Measurements from ENCODE around the gene KCNJ5. TPM values are rescaled to one million over a fixed set of nuclear protein-coding genes. Genes with fewer than 3 reads are reported as not detected.

Gene KCNJ5
- total RNA-seq, 1 experiment from 2014 or later: 0.22 TPM

DNA sequence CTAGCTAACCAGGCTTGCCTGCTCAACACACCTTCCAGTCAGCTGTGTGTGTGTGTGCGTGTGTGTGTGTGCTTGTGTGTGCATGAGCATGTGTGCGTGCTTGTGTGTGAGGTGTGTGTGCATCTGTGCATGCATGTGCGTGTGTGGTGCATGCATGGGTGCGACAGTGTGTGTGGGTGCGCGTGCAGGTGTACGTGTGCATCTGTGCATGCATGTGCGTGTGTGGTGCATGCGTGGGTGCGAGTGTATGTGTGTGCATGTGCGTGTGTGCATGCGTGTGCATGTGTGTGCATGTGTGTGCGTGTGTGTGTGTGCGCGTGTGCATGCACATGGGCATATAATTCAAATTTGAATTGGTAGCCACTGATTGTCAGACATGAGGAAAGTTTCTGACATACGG is 62.0 kb downstream of the KCNJ5 start:
- Mint-ChIP-seq H3K9me3 (no peaks in the 10 kb centered on the region), H3K27ac (no peak overlapping the region), H3K36me3 (no peaks in the 10 kb centered on the region), H3K4me3 (no peak overlapping the region), H3K27me3 (ENCODE audit: low read depth) (peaks cover 18% of the 10 kb centered on the region), H3K4me1 (no peaks in the 10 kb centered on the region)
- ChIA-PET POLR2A (no interaction called here), CTCF (no interaction called here)
- DNase-seq (ENCODE audit: low spot score): no peak
- no peak for ATAC-seq
- TF ChIP-seq, protein P1, sequence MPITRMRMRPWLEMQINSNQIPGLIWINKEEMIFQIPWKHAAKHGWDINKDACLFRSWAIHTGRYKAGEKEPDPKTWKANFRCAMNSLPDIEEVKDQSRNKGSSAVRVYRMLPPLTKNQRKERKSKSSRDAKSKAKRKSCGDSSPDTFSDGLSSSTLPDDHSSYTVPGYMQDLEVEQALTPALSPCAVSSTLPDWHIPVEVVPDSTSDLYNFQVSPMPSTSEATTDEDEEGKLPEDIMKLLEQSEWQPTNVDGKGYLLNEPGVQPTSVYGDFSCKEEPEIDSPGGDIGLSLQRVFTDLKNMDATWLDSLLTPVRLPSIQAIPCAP (CRISPR knock-in tag; IDR thresholded peaks at IDR 0.05): no peak
- TF ChIP-seq, protein P2, sequence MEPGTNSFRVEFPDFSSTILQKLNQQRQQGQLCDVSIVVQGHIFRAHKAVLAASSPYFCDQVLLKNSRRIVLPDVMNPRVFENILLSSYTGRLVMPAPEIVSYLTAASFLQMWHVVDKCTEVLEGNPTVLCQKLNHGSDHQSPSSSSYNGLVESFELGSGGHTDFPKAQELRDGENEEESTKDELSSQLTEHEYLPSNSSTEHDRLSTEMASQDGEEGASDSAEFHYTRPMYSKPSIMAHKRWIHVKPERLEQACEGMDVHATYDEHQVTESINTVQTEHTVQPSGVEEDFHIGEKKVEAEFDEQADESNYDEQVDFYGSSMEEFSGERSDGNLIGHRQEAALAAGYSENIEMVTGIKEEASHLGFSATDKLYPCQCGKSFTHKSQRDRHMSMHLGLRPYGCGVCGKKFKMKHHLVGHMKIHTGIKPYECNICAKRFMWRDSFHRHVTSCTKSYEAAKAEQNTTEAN (CRISPR knock-in tag; IDR thresholded peaks at IDR 0.05): no peak
- TF ChIP-seq, protein P3, sequence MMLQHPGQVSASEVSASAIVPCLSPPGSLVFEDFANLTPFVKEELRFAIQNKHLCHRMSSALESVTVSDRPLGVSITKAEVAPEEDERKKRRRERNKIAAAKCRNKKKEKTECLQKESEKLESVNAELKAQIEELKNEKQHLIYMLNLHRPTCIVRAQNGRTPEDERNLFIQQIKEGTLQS (CRISPR knock-in tag; conservative IDR thresholded peaks at IDR 0.05): no peak
- TF ChIP-seq JUN (CRISPR knock-in tag; IDR thresholded peaks at IDR 0.05): no peak
- TF ChIP-seq, protein P4, sequence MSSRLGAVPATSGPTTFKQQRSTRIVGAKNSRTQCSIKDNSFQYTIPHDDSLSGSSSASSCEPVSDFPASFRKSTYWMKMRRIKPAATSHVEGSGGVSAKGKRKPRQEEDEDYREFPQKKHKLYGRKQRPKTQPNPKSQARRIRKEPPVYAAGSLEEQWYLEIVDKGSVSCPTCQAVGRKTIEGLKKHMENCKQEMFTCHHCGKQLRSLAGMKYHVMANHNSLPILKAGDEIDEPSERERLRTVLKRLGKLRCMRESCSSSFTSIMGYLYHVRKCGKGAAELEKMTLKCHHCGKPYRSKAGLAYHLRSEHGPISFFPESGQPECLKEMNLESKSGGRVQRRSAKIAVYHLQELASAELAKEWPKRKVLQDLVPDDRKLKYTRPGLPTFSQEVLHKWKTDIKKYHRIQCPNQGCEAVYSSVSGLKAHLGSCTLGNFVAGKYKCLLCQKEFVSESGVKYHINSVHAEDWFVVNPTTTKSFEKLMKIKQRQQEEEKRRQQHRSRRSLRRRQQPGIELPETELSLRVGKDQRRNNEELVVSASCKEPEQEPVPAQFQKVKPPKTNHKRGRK (CRISPR knock-in tag; IDR thresholded peaks at IDR 0.05; ENCODE audit: borderline replicate concordance): no peak
- TF ChIP-seq, protein P5, sequence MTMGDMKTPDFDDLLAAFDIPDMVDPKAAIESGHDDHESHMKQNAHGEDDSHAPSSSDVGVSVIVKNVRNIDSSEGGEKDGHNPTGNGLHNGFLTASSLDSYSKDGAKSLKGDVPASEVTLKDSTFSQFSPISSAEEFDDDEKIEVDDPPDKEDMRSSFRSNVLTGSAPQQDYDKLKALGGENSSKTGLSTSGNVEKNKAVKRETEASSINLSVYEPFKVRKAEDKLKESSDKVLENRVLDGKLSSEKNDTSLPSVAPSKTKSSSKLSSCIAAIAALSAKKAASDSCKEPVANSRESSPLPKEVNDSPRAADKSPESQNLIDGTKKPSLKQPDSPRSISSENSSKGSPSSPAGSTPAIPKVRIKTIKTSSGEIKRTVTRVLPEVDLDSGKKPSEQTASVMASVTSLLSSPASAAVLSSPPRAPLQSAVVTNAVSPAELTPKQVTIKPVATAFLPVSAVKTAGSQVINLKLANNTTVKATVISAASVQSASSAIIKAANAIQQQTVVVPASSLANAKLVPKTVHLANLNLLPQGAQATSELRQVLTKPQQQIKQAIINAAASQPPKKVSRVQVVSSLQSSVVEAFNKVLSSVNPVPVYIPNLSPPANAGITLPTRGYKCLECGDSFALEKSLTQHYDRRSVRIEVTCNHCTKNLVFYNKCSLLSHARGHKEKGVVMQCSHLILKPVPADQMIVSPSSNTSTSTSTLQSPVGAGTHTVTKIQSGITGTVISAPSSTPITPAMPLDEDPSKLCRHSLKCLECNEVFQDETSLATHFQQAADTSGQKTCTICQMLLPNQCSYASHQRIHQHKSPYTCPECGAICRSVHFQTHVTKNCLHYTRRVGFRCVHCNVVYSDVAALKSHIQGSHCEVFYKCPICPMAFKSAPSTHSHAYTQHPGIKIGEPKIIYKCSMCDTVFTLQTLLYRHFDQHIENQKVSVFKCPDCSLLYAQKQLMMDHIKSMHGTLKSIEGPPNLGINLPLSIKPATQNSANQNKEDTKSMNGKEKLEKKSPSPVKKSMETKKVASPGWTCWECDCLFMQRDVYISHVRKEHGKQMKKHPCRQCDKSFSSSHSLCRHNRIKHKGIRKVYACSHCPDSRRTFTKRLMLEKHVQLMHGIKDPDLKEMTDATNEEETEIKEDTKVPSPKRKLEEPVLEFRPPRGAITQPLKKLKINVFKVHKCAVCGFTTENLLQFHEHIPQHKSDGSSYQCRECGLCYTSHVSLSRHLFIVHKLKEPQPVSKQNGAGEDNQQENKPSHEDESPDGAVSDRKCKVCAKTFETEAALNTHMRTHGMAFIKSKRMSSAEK (CRISPR knock-in tag; IDR thresholded peaks at IDR 0.05; ENCODE audit: borderline replicate concordance): no peak
- no peak for TF ChIP-seq GABPB1 (CRISPR knock-in tag; IDR thresholded peaks at IDR 0.05)
- TF ChIP-seq, protein P6, sequence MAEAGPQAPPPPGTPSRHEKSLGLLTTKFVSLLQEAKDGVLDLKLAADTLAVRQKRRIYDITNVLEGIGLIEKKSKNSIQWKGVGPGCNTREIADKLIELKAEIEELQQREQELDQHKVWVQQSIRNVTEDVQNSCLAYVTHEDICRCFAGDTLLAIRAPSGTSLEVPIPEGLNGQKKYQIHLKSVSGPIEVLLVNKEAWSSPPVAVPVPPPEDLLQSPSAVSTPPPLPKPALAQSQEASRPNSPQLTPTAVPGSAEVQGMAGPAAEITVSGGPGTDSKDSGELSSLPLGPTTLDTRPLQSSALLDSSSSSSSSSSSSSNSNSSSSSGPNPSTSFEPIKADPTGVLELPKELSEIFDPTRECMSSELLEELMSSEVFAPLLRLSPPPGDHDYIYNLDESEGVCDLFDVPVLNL (CRISPR knock-in tag; IDR thresholded peaks at IDR 0.05; ENCODE audit: borderline replicate concordance, low read depth): no peak
- TF ChIP-seq NR2C2 (CRISPR knock-in tag; IDR thresholded peaks at IDR 0.05): no peak

DNA sequence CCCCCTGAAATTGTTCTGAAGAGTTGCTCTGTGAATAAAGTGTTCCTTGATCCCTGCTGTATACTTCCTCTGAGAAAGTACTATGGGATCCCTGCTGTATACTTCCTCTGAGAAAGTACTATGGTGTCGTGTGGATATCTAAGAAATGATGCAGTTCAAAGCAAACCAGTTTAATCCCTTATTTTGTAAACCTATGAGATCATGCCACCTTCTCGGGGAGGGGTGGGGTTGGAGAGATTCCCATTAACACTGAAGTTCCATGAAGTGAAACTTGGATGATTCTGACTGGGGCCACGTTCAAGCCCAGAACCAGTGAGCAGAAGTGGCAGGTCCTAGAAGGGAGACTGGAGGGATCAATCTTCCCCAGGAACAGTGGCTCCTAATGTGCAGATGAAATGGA is 64.5 kb downstream of the KCNJ5 start:
- peaks cover 14% of the 10 kb centered on the region for H3K27me3 Mint-ChIP-seq (ENCODE audit: low read depth)
- ATAC-seq (no peak), DNase-seq (ENCODE audit: low spot score) (no peak)
- H3K4me1 Mint-ChIP-seq: no peaks in the 10 kb centered on the region
- ChIA-PET POLR2A (no interaction called here), CTCF (interaction anchor here (0.7 to 6.2 kb wide), 13 partner anchors 7 to 798 kb away, joined by 3 to 180 read pairs (median 7); partner anchors contain the start of gene KCNJ5)
- no peak overlapping the region for H3K27ac Mint-ChIP-seq
- H3K36me3 Mint-ChIP-seq: no peaks in the 10 kb centered on the region
- H3K9me3 Mint-ChIP-seq: no peaks in the 10 kb centered on the region
- H3K4me3 Mint-ChIP-seq: no peak overlapping the region
- TF ChIP-seq SMAD3 (CRISPR knock-in tag; IDR thresholded peaks at IDR 0.05; ENCODE audit: borderline replicate concordance): no peak
- TF ChIP-seq TCF7 (CRISPR knock-in tag; IDR thresholded peaks at IDR 0.05; ENCODE audit: low read depth): no peak
- TF ChIP-seq PRRX2 (CRISPR knock-in tag; IDR thresholded peaks at IDR 0.05): no peak
- TF ChIP-seq ETV6 (CRISPR knock-in tag; IDR thresholded peaks at IDR 0.05): no peak
- no peak for TF ChIP-seq HMGA2 (CRISPR knock-in tag; IDR thresholded peaks at IDR 0.05)
- TF ChIP-seq, protein P7, sequence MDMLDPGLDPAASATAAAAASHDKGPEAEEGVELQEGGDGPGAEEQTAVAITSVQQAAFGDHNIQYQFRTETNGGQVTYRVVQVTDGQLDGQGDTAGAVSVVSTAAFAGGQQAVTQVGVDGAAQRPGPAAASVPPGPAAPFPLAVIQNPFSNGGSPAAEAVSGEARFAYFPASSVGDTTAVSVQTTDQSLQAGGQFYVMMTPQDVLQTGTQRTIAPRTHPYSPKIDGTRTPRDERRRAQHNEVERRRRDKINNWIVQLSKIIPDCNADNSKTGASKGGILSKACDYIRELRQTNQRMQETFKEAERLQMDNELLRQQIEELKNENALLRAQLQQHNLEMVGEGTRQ (CRISPR knock-in tag; IDR thresholded peaks at IDR 0.05): no peak
- TF ChIP-seq, protein P8, sequence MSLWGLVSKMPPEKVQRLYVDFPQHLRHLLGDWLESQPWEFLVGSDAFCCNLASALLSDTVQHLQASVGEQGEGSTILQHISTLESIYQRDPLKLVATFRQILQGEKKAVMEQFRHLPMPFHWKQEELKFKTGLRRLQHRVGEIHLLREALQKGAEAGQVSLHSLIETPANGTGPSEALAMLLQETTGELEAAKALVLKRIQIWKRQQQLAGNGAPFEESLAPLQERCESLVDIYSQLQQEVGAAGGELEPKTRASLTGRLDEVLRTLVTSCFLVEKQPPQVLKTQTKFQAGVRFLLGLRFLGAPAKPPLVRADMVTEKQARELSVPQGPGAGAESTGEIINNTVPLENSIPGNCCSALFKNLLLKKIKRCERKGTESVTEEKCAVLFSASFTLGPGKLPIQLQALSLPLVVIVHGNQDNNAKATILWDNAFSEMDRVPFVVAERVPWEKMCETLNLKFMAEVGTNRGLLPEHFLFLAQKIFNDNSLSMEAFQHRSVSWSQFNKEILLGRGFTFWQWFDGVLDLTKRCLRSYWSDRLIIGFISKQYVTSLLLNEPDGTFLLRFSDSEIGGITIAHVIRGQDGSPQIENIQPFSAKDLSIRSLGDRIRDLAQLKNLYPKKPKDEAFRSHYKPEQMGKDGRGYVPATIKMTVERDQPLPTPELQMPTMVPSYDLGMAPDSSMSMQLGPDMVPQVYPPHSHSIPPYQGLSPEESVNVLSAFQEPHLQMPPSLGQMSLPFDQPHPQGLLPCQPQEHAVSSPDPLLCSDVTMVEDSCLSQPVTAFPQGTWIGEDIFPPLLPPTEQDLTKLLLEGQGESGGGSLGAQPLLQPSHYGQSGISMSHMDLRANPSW (CRISPR knock-in tag; conservative IDR thresholded peaks at IDR 0.05; ENCODE audit: low read depth): no peak
- TF ChIP-seq, protein P9, sequence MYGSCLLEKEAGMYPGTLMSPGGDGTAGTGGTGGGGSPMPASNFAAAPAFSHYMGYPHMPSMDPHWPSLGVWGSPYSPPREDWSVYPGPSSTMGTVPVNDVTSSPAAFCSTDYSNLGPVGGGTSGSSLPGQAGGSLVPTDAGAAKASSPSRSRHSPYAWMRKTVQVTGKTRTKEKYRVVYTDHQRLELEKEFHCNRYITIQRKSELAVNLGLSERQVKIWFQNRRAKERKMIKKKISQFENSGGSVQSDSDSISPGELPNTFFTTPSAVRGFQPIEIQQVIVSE (CRISPR knock-in tag; IDR thresholded peaks at IDR 0.05; ENCODE audit: borderline replicate concordance): no peak

Measured in WTC11 (cell line).